GM18861 (cell line): ENCODE data around the gene FCRL6.
A peak's percentile ranks its signal among the peaks of the same experiment; 100 is the strongest.

Source experiments
- ATAC-seq: cut with Tn5 transposase; IDR thresholded peaks from one replicate; pipeline ENCODE4 v1.9.1; 2021; ENCODE audit not compliant: unreplicated experiment

The FCRL6 gene

DNA sequence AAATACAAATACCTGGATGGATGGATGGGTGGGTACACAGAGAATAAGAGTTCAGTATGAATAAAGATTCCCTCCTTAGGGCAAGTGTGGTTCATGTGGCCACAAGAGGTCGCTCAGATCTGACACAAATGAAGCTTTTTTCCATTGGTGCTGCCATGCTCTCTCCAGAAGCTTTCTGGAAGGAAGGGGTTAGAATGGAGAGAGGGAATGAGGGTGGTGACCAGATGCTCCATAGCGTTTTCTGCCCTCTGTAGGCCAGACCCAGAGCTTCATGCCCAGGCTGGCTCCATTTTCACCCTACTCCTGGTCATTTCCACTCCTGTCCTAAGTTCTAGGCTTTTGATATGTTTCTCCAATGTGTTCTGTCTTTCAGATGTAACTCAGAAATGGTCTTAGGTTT lies 3.3 kb upstream of the FCRL6 start:
- ATAC-seq, result no peak

DNA sequence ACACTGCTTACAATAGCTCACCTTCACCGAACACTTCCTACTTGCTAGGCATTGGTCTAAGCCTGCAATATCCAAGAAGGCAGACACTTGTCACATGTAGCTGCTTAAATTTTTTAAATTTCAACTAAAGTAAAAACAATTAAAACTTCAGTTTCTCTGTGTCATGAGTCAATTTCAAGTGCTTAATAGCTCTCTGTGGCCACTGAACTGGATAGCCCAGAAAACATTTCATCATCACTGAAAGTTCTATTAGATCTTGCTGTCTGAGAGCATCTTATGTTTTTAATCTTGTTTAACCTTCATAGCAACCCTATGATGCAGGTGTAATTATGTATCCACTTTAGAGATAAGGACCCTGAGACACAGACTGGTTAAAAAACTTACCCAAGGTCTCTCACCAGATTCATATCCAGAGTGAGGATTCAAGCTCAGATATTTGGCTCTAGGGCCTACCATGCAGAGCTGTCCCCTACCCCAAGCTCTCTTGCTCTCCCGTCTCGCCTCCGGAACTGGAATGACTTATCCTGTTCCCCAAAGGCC lies 2.6 kb upstream of the FCRL6 start:
- no peak for ATAC-seq

DNA sequence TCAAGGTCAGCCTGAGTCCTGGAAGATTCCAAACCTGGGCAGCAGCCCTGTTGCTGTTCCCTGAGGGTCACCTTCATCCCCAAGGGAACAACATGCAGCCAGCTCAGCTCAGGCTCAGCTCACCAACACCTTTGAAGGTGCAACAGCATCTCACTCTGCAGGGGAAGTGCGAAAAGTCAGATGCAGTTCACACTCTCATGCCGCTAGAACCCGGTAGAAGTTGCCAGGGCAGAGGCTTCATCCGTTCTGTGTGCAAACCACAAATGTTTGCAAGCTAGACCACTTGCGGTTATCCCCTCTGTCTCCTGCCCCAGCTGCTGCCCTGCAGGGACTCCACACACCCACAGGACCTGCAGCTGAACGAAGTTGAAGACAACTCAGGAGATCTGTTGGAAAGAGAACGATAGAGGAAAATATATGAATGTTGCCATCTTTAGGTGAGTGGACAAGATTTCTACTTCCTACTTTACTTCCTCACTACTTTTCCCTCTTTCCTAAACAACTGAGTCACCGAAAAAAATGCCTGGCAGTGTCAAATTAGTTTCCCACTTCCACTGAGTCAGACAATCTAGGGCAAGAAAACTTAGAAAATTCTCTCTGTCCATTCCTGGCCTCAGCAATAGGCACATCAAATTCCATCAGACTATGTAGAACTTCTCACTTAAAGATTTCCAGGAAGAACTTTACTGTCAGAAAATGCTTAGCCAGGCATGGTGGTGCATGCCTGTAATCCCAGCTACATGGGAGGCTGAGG lies 1.8 kb upstream of the FCRL6 start:
- ATAC-seq, result no peak

DNA sequence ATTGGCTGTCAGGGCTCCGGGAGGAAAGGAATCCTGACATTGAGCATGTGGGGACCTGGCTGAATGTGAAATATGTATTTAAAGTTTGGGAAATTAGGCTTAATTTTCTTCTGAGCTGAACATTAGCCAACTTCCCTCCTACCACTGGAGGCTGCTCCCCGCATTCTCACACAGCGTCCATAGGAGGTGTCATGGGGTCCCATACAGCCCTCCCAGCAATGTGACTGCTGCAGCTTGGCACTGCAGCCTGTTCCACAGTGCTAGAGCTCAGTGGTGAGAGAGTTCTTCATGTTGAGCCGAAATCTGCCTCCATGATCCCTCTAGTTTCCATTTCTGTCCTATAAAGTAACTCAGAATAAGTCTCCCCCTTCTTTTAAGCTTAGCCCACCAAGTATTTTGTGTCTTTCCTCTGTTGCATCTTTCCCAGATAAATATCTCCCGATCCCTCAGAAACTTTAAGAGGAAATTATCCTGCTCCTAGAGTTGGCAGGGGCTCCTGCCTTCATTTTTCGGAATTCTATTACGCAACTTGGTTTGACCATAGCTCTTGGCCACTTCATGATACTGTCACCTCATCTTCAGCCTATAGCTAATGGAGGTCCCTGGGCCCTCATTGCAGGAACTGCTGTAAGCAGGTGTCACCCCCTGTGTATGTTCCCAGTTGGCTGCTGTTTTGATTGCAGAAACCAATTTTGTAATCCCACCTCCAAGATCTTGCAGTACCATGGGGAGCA lies 2.0 kb downstream of the FCRL6 start:
- no peak for ATAC-seq

DNA sequence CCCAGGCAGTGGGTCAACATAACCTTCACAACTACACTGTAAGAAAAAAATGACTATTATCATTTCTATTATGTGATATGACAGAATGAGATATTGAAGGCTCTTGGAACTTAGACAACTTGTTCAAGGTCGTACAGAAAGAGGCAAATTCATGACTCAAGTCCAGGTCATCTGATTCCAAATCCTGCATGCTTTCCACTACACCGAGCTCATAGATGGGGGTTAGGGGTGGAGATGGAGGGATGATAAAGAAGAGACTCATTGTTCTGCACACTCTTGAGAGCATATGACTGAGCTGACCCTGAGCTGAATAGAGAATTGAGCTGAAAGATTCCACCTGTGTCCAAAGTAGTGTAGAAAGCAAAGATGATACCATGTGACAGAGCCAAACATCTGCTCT lies 2.8 kb downstream of the FCRL6 start:
- no peak for ATAC-seq

DNA sequence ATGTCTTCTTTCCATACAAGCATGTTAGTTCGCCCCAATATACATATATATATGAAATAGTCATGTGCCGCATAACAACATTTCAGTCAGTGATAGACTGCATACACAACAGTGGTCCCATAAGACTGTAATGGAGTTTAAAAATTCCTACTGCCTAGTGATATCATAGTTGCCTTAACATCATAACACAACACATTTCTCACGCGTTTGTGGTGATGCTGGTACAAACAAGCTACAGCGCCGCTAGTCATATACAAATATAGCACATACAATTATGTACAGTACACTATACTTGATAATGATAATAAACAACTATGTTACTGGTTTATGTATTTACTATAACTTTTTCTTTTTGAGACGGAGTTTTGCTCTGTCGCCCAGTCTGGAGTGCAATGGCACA lies 13.8 kb downstream of the FCRL6 start:
- ATAC-seq, result no peak

DNA sequence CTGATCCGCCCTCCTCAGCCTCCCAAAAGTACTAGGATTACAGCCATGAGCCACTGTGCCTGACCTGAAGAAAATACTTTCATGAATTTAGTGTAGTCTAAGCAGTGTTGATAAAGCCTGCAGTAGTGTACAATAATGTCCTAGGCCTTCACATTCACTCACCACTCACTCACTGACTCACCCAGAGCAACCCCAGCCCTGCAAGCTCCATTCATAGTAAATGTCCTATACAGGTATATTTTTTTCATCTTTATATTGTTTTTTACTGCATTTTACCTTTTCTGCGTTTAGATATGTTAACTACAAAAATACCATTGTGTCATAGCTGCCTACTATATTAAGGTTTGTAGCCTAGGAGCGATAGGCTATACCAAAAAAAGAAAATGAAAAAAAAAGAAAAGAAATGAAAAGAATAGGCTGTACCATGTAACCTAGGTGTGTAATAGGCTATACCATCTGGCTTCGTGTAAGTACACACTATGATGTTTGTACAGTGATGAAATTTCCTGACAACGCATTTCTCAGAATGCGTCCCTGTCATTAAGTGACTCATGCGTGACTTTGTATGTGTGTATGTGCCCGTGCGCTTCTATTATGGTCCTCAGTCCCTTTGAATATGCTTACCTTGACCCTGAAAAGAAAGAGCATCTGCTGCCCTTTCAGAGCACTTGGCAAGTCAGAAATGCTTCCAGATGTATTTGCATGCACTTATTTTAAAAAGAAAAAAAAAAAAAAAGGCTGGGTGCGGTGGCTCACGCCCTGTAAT lies 15.3 kb downstream of the FCRL6 start:
- ATAC-seq, result no peak

DNA sequence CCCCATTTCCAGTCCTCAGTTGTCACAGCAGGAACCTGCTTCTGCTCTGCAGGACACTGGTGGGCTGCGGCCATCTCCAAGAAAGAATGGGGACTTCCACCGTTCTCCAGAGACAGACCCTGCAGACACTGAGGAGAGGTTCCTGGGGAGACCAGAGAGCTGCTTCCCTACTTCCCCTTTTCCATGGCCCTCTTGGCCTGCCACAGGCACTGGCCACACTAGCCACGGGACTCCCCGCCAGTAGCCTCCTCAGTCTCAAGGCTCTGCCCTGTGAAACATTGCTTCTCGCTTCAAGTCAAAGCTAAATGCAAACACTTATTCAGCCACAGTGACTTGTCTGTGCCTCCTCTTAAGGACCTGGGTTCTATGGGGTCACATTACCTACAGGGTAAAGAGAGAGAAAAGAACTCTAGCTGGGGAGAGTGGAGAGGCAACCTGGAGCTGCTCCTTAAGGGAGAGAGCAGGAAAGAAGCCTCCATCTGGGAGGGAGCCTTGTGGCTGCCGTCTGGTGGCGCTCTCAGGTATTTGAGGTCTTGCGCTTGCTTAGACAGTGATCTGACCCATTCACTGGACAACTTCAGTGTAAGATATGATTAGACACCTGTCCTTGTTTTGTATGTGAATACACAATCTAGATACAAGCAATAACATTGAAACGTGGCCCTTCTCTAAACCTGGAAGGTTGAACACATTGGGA lies 19.2 kb downstream of the FCRL6 start:
- peak; percentile 84 for ATAC-seq

DNA sequence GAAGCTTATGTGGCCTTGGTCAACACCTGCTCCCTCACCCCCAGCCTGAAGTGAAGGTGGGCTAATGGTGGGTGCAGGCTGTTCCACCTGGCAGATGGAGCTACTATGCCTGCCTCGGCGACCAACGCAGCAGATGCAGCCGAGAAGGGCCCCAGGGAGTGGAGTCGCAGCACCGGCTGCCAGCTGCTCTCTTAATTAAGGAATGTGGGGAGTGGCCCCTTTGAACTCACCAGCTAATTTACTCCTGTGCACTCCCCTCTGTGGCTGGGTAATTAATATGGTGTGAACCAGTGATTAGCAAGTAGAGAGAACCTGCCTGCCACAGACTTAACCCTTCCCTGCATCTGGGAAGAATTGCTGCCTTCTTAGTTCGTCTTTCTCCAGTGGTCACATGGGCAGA lies 21.2 kb downstream of the FCRL6 start:
- no peak for ATAC-seq

DNA sequence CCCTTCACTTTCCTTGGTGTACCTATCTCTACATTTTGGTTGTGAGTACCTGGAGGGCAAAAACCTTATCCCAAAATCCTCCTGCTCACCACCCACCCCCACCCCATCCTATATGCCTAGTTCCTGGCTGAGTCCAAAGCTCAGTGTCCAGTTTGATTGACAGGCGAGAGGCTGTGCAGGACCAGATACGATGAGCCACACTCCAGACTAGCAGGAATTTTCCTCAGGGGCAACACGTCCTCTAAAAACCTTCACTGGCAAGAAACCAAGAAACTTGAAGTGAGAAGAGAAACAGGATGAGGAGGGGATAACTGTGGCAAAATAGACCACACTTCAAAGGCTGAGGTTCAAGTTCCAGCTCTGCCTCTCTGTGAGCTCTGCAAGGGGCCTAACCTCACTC lies 23.4 kb downstream of the FCRL6 start:
- no peak for ATAC-seq

DNA sequence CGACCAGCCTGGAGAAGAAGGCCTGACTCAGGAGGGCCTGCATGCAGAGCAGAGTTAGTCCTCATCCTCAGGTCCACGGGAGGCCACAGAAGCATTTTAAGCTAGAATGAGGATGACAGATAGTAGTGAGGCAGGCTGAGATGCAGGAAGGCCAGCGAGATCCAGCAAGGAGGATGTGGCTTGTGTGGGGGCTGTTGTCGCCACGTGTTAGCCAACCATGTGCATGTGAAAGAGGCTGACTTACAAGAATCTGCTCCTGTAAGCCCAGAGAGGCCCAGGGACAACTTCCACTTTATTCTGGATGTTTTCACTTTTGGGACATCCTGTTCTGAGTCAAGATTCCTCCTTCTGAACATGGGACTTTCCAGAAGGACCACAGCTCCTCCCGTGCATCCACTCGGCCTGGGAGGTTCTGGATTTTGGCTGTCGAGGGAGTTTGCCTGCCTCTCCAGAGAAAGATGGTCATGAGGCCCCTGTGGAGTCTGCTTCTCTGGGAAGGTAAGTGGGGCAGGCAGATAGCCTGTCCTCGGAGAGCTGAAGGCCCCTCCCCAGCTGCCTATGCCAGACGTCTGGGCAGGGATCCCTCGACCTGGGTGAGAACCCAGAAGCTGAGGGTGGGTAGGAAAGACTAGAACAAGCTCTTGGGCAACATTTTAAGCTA lies 24.4 kb downstream of the FCRL6 start, which contains the start of gene SLAMF8:
Gene SLAMF8 (plus strand): TSS at position 433 of the 661 bp plus-strand sequence. CDS start 26 bp downstream, at position 459.
- no peak for ATAC-seq

DNA sequence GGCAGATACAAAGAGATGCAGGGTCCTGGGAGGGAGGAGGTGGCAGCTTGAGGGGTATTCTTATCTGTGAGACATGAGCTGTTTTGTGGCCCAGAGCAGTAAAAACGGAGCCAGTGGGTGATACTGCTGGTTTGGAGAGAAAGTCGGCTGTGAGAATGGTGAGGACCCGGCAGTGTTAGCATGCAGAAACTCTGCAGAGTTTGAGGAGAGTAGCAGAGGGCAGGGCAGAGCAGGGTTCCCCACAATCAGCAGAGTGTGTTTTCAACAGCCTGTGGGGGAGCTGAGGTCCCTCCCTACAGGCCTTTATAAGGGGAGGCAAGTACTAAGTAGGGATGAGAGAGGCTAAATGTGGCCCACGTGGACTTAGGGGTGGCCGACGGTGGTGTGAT lies 24.9 kb downstream of the FCRL6 start:
- ATAC-seq, result no peak

DNA sequence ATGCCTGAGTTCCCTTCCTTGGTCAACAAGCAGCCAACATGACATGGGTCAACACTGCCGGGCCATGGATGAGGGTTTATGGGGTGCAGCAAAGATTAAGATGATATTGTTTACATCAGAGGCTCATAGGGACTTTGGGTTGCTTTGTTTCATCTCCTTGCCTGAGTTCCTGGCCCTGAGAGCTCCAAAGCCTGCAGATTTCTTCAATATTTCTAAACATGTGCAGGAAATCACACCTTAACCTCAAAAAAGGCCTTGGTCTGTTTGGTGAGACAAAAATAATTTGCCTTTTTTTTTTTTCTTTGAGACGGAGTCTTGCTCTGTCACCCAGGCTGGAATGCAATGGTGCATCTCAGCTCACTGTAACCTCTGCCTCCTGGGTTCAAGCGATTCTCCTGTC lies 25.4 kb downstream of the FCRL6 start:
- no peak for ATAC-seq

DNA sequence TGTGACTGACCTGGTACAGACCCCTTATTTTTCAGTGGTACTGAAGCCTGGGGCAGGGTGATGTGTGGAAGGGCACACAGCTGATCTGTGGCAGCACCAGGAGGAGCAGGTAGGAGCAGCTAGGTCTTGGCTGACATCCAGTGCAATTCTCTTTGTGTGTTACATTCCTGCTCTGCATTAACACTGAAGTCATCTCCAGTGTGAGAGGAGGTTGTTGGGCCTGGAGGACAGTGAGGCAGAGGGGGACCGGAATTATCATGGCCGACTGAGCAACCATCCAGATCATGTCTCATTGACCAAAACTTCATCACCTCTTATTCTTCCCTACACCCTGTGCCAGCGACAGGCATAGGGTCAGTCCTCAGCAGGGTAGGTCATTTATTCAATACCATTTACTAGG lies 26.0 kb downstream of the FCRL6 start:
- no peak for ATAC-seq

DNA sequence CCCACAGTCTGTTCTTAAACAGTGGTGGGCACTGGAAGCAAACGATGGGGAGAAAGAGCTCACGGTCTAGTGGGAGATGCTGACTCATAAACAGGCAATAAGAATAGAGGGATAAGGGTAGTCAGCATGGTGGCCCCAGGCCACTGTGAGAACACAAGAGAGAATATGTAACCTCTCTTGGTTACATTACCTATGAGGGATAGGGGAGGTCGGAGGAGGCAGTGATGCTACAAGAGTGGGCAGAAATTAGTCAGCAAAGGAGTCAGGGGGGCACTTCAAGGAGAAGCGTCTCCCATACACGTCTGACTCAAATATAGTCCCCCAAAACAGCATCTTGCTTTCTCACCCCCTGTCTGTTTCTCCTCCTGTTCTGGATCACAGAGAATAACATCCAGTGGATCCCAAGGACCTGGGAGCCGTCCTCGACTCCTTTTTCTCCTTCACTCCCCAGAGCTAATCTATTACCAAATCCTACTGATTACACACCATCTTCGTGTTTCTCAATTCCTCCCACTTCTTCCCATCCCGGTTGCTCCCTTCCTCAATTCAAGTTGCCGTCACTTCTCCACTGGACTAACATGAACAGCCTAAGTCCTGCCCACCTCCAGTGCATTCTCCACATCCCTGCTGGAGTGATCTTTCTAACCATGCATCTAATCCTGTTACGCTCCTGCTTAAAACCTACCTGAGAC lies 26.6 kb downstream of the FCRL6 start:
- no peak for ATAC-seq

DNA sequence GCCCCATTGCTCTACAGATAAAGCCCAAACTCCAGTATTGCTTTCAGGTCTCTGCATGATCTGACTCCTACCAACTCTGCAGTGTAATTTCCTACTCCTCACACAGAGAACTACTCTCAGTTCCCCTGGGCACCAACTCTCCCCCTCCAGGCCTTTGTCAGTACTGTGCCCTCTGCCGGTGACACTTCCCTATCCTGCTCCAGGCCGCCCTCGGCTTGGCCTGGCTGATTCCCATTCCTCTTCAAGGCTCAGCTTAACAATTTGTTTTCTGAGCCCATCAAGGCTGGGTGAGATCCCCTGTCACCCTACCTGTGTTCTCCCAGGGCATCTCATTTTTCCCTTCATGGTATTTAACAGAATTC lies 27.1 kb downstream of the FCRL6 start:
- peak; percentile 93 for ATAC-seq

DNA sequence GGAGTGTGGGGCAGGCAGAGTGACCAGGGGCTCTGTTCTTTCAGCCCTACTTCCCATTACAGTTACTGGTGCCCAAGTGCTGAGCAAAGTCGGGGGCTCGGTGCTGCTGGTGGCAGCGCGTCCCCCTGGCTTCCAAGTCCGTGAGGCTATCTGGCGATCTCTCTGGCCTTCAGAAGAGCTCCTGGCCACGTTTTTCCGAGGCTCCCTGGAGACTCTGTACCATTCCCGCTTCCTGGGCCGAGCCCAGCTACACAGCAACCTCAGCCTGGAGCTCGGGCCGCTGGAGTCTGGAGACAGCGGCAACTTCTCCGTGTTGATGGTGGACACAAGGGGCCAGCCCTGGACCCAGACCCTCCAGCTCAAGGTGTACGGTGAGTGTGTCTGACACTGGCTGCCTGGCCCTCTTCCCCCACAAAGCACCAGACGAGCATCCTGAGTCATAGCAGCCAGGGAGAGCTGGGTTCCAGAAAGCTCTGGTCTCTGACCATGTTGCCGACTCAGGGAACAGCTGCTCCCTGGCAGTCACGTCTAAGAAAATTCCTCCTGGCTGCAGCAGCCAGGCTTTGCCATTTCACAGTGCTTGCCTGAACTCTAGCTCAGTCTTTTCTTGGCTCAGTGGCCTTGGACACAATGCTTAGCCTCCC lies 27.8 kb downstream of the FCRL6 start:
- no peak for ATAC-seq

DNA sequence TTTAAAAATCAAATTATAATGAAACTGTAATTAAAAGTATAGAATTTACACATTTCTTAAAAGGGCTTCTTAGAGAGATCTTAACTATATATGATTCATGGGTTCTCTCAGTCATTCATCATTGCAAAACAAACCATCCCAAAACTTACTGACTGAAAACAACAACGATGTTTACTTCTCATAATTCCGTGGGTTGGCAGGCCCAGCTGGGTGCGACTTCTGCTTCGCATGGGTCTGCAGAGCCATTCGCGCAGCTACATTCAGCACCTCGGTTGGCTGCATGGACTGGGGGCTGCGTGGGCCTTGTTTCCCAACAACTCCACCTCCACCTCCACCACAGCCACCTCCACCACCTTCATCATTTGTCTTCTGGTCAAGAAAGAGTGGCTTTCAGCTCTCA lies 28.6 kb downstream of the FCRL6 start:
- no peak for ATAC-seq

DNA sequence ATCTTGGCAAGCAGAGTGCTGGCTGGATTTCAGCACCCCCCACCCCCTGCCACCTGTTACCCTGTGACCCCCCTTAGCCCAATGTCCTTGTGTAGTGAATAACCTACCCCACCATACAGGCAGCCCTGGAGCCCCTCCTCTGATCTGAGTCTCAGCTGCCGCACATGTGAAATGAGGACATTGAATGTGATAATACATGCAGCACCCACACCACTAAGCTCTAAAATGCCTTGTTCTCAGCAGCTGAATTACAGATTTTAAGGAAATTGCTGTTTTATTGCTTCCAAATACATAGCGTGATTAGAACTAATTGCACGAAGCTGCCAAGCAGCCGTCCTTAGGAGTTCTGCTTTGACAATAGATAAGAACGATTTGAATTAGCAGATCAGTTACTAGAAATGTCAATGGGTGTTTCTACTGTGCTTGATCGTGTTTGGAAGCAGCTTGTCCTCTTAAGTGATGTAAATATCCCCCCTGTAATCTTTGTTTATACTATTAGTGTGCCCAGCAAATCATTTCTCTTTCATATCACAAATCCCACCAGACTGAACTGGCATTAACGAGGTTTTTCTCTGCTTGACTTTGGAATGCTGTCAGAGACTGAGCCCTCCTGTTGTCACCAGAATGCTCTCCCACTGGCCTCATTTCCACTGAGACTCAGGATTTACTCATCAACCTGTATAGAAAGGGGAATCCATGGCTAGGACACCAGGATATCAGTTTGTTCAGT lies 29.4 kb downstream of the FCRL6 start:
- no peak for ATAC-seq
